ENCODE results near the gene CEPT1.

- TF ChIP-seq, protein P1, sequence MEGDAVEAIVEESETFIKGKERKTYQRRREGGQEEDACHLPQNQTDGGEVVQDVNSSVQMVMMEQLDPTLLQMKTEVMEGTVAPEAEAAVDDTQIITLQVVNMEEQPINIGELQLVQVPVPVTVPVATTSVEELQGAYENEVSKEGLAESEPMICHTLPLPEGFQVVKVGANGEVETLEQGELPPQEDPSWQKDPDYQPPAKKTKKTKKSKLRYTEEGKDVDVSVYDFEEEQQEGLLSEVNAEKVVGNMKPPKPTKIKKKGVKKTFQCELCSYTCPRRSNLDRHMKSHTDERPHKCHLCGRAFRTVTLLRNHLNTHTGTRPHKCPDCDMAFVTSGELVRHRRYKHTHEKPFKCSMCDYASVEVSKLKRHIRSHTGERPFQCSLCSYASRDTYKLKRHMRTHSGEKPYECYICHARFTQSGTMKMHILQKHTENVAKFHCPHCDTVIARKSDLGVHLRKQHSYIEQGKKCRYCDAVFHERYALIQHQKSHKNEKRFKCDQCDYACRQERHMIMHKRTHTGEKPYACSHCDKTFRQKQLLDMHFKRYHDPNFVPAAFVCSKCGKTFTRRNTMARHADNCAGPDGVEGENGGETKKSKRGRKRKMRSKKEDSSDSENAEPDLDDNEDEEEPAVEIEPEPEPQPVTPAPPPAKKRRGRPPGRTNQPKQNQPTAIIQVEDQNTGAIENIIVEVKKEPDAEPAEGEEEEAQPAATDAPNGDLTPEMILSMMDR (IDR thresholded peaks at IDR 0.05; ENCODE audit: low read length), result no peak
- no peak for TF ChIP-seq EZH2 (IDR thresholded peaks at IDR 0.05; ENCODE audit: borderline replicate concordance, low read length)
Observed at GRCh38 chr1:111133866-111134265, 6.2 kb upstream of the CEPT1 start.
